NCI-H2227 (cell line): ENCODE data around the gene PCK1.

Source experiments
- DNase-seq: peaks from one replicate; lab custom pipeline; 2025; ENCODE audit not compliant: unreplicated experiment; lab: John Stamatoyannopoulos, UW

The PCK1 gene

GRCh38 chr20:57587989-57588377 is 27.1 kb downstream of the PCK1 start:
- DNase-seq, result no peak

- no peak for DNase-seq
Measured at GRCh38 chr20:57588596-57588995, 27.7 kb downstream of the PCK1 start.

GRCh38 chr20:57589123-57589727 is 28.3 kb downstream of the PCK1 start:
- no peak for DNase-seq

- DNase-seq, result no peak
Measured at GRCh38 chr20:57589728-57590484, 29.0 kb downstream of the PCK1 start.

- DNase-seq, result no peak
Measured at GRCh38 chr20:57590485-57591288, 29.8 kb downstream of the PCK1 start.

- DNase-seq, result no peak
Measured at GRCh38 chr20:57591289-57592229, 30.6 kb downstream of the PCK1 start.

- no peak for DNase-seq
Measured at GRCh38 chr20:57592263-57593092, 31.6 kb downstream of the PCK1 start.

GRCh38 chr20:57593134-57593886 is 32.4 kb downstream of the PCK1 start:
- DNase-seq, result no peak

- DNase-seq, result peak; percentile 44
Measured at GRCh38 chr20:57594092-57594951, 33.4 kb downstream of the PCK1 start.

GRCh38 chr20:57595041-57596030 is 34.4 kb downstream of the PCK1 start:
- no peak for DNase-seq

- no peak for DNase-seq
Measured at GRCh38 chr20:57596358-57596757, 35.4 kb downstream of the PCK1 start.

GRCh38 chr20:57596998-57597939 is 36.4 kb downstream of the PCK1 start:
- DNase-seq, result peak; percentile 70

- no peak for DNase-seq
Measured at GRCh38 chr20:57598060-57598459, 37.1 kb downstream of the PCK1 start.

GRCh38 chr20:57598491-57598890 is 37.6 kb downstream of the PCK1 start:
- DNase-seq, result no peak

- DNase-seq, result no peak
Measured at GRCh38 chr20:57600320-57601210, 39.7 kb downstream of the PCK1 start.
